CD4-positive, alpha-beta T cell treated with Interleukin-4 for 1 hour (primary cell): ENCODE measurements around the gene ORC5.
"Not testable (repeated sequence)": the region's sequence is repeated elsewhere in the genome, so short reads cannot be mapped to it uniquely, and the experiment has no call there.

Experiments
- DNase-seq, 2 donors: peaks; one replicate each; pipeline ENCODE4 v3.0.0-alpha.2; 2020 to 2022

Gene ORC5

GRCh38 chr7:104179178-104179577, 28.6 kb downstream of the ORC5 start:
- no peak for DNase-seq

GRCh38 chr7:104177565-104178083, 30.2 kb downstream of the ORC5 start:
- not testable (repeated sequence) for DNase-seq

GRCh38 chr7:104176332-104176731, 31.5 kb downstream of the ORC5 start:
- DNase-seq: no peak

- no peak for DNase-seq
Measured at GRCh38 chr7:104175361-104175984, 32.3 kb downstream of the ORC5 start.

GRCh38 chr7:104174798-104175197, 33.0 kb downstream of the ORC5 start:
- no peak for DNase-seq

GRCh38 chr7:104162081-104162480, 45.7 kb downstream of the ORC5 start:
- DNase-seq: no peak

GRCh38 chr7:104161244-104161643, 46.6 kb downstream of the ORC5 start:
- no peak for DNase-seq

GRCh38 chr7:104160375-104160774, 47.4 kb downstream of the ORC5 start:
- DNase-seq: peak in 1 of 2 donors; percentile 18

- peak in 1 of 2 donors; percentile 9 for DNase-seq
Measured at GRCh38 chr7:104156842-104157277, 51.0 kb downstream of the ORC5 start.

GRCh38 chr7:104153287-104153686, 54.5 kb downstream of the ORC5 start:
- DNase-seq: no peak

GRCh38 chr7:104152468-104152867, 55.3 kb downstream of the ORC5 start:
- DNase-seq: no peak

GRCh38 chr7:104150470-104150869, 57.3 kb downstream of the ORC5 start:
- no peak for DNase-seq

GRCh38 chr7:104149822-104150221, 58.0 kb downstream of the ORC5 start:
- DNase-seq: no peak

GRCh38 chr7:104142147-104142546, 65.7 kb downstream of the ORC5 start:
- DNase-seq: no peak

- no peak for DNase-seq
Measured at GRCh38 chr7:104137971-104138370, 69.8 kb downstream of the ORC5 start.

- DNase-seq: no peak
Measured at GRCh38 chr7:104137511-104137910, 70.3 kb downstream of the ORC5 start.

- DNase-seq: no peak
Measured at GRCh38 chr7:104136981-104137380, 70.8 kb downstream of the ORC5 start.

- DNase-seq: no peak
Measured at GRCh38 chr7:104136561-104136960, 71.3 kb downstream of the ORC5 start.

GRCh38 chr7:104135760-104136558, 71.9 kb downstream of the ORC5 start:
- no peak for DNase-seq

- DNase-seq: no peak
Measured at GRCh38 chr7:104133238-104133637, 74.6 kb downstream of the ORC5 start.

- no peak for DNase-seq
Measured at GRCh38 chr7:104130726-104131125, 77.1 kb downstream of the ORC5 start.

- DNase-seq: no peak
Measured at GRCh38 chr7:104127204-104127603, 80.6 kb downstream of the ORC5 start.

GRCh38 chr7:104126411-104126841, 81.4 kb downstream of the ORC5 start:
- no peak for DNase-seq

- no peak for DNase-seq
Measured at GRCh38 chr7:104124893-104125477, 82.8 kb downstream of the ORC5 start.
